GM12878 (cell line): Measurements from ENCODE around the gene CAPN10. TPM values are rescaled to one million over a fixed set of nuclear protein-coding genes. Genes with fewer than 3 reads are reported as not detected.

Experiments used
- ATAC-seq: fragments of 200-7000 bp; cut with Tn5 transposase; 3 replicates; pipeline ENCODE4 v1.9.1; 2020; ENCODE audit warnings: mild to moderate bottlenecking, moderate library complexity
- BruUV-seq: library from RNA; stranded (reverse); fragments of 400-500 nt; replicated peaks from 2 replicates; lab custom pipeline; 2021; lab: Mats Ljungman, UMichigan
- CTCF ChIA-PET: fragments of 300-600 bp; sonication (Branson Sonifier 250); formaldehyde crosslinking; extraction: SDS; loops from one replicate; lab custom pipeline; 2021; ENCODE audit warnings: inconsistent platforms; lab: Yijun Ruan, JAX
- POLR2A ChIA-PET: fragments of 350-600 bp; formaldehyde crosslinking; extraction: SDS; loops from one replicate; lab custom pipeline; 2021; ENCODE audit warnings: inconsistent platforms; lab: Charles Lee
- RAD21 ChIA-PET: fragments of 300-600 bp; sonication (Branson Sonifier 250); formaldehyde crosslinking; loops from one replicate; lab custom pipeline; 2023; ENCODE audit warnings: antibody characterized with exemption; ENCODE audit not compliant: unreplicated experiment; lab: Charles Lee
- SMC1A ChIA-PET: fragments of 300-600 bp; sonication (Branson Sonifier 250); formaldehyde crosslinking; loops from one replicate; lab custom pipeline; 2023; ENCODE audit not compliant: unreplicated experiment, uncharacterized antibody; lab: Charles Lee
- DNase-seq: peaks from one replicate; pipeline ENCODE4 v3.0.0-alpha.2; 2011; ENCODE audit warnings: low read depth, low spot score
- FAIRE-seq: peaks from 3 replicates; lab custom pipeline; 2011; peaks lifted over from hg19 to GRCh38; lab: Jason Lieb, UNC
- H2AFZ ChIP-seq: 2 replicates; pipeline ENCODE4 v1.6.0; 2011; ENCODE audit warnings: low read depth, low read length, control low read depth; ENCODE audit not compliant: control insufficient read depth
- H3K27ac ChIP-seq: 2 replicates; pipeline ENCODE4 v1.5.1; 2011; ENCODE audit warnings: control low read depth; ENCODE audit not compliant: control insufficient read depth, insufficient read depth
- H3K27me3 ChIP-seq, 2 experiments: replicated peaks in 1 of 2; 2 replicates each; pipeline versions ENCODE4 v1.6.0 to v1.6.1; 2011; ENCODE audit warnings: low read length in 1 of 2; ENCODE audit not compliant: control insufficient read depth in 2 of 2, insufficient read depth in 2 of 2
- H3K36me3 ChIP-seq, 2 experiments: 2 replicates each; pipeline ENCODE4 v1.5.1; 2011; ENCODE audit warnings: low read length in 1 of 2; ENCODE audit not compliant: control insufficient read depth in 2 of 2, insufficient read depth in 2 of 2
- H3K4me1 ChIP-seq: 2 replicates; pipeline ENCODE4 v1.6.1; 2011; ENCODE audit warnings: mild to moderate bottlenecking, low read length, moderate library complexity, mixed read lengths; ENCODE audit not compliant: control insufficient read depth, insufficient read depth
- H3K4me2 ChIP-seq: 2 replicates; pipeline ENCODE4 v1.6.0; 2011; ENCODE audit warnings: control low read depth; ENCODE audit not compliant: control insufficient read depth, insufficient read depth
- H3K4me3 ChIP-seq: fragments of 200-600 bp; sonication (generic); 2 replicates; pipeline ENCODE4 v1.5.1; 2016
- H3K79me2 ChIP-seq: 2 replicates; pipeline ENCODE4 v1.6.0; 2011; ENCODE audit warnings: low read length; ENCODE audit not compliant: control insufficient read depth, insufficient read depth
- H3K9ac ChIP-seq: 2 replicates; pipeline ENCODE4 v1.8.0; 2011; ENCODE audit warnings: low read length, control low read depth, mixed read lengths; ENCODE audit not compliant: control insufficient read depth, insufficient read depth
- H3K9me3 ChIP-seq: replicated peaks from 3 replicates; pipeline ENCODE4 v1.5.1; 2011; ENCODE audit warnings: mild to moderate bottlenecking, low read length; ENCODE audit not compliant: control insufficient read depth, insufficient read depth
- H4K20me1 ChIP-seq: 2 replicates; pipeline ENCODE4 v1.6.0; 2011; ENCODE audit not compliant: control insufficient read depth, insufficient read depth
- GATAD2B ChIP-seq: fragments of 450-650 bp; conservative IDR thresholded peaks from 2 replicates; pipeline ENCODE4 v1.6.1; 2017; ENCODE audit warnings: low read depth, mild to moderate bottlenecking, moderate library complexity
- RAD21 ChIP-seq: IDR thresholded peaks from 2 replicates; pipeline ENCODE4 v1.6.1; 2011; ENCODE audit warnings: mild to moderate bottlenecking, low read depth, low read length, moderate library complexity; ENCODE audit not compliant: insufficient read depth
- SIX5 ChIP-seq: IDR thresholded peaks from 2 replicates; pipeline ENCODE4 v1.6.1; 2011; ENCODE audit warnings: mild to moderate bottlenecking, low read depth, low read length, moderate library complexity; ENCODE audit not compliant: severe bottlenecking
- ZNF384 ChIP-seq: IDR thresholded peaks from 2 replicates; pipeline ENCODE4 v1.6.1; 2012; ENCODE audit warnings: low read depth, mild to moderate bottlenecking, low read length, improper control_type of control experiment, borderline replicate concordance
- WGBS: methylation state at CpG from one replicate; pipeline ENCODE4 v1.1.6; 2016; ENCODE audit warnings: low lambda C conversion rate; ENCODE audit not compliant: insufficient replicate concordance, insufficient coverage; ENCODE audit errors: missing lambda C conversion rate; 5-methylcytosine and 5-hydroxymethylcytosine counted together
- in situ Hi-C: fragments of 300-500 bp; cut with MboI; formaldehyde crosslinking; loops from 9 replicates; pipeline ENCODE4 v1.14.3; 2018; ENCODE audit warnings: mixed read lengths
- intact Hi-C: fragments of 100-400 bp; cut with micrococcal nuclease; formaldehyde crosslinking; loops from one replicate; pipeline ENCODE4 v1.14.2; 2022; ENCODE audit not compliant: unreplicated experiment
- polyA plus RNA-seq, 11 experiments: library from polyadenylated mRNA; depleted of rRNA in 4 of 11; unstranded in 6 of 11; stranded (reverse) in 5 of 11; fragments of >200 nt; fragmentation: Nextera tagmentation in 4 of 11; fragmentation: Illumina TruSeq in 1 of 11; extraction: Ambion mirVana in 4 of 11; extraction: Trizol in 1 of 11; gene quantifications; 1 replicate in 1 of 11; 2 replicates in 10 of 11; pipeline versions ENCODE4 v1.2.1 to v1.2.3, GENCODE V29; 2011 to 2016; ENCODE audit warnings: inconsistent platforms in 2 of 11, missing spikeins in 2 of 11, low read depth in 1 of 11
- total RNA-seq, 4 experiments: library from RNA; depleted of rRNA in 3 of 4; stranded (reverse); fragments of >200 nt in 3 of 4; fragmentation: Illumina TruSeq in 1 of 4; extraction: Trizol in 1 of 4; gene quantifications; 2 replicates each; pipeline versions ENCODE4 v1.2.1 to v1.2.3, GENCODE V29; 2013 to 2021

Gene CAPN10
- total and polyA plus RNA-seq, 10 of the 15 experiments (the other 5 are each of a cell fraction or from before 2014, with no cell fraction given), result 0.37 to 40.6 (median 17.5) TPM

GRCh38 chr2:240573516-240574385 is 12.8 kb upstream of the CAPN10 start:
- whole genome bisulfite sequencing, result 90% methylated on average over 36 of the region's 37 CpGs
- TF ChIP-seq ZNF384 (no peak), SIX5 (no peak), RAD21 (no peak), GATAD2B (no peak)
- H4K20me1 ChIP-seq, result no peaks in the 10 kb centered on the region; the same call in 1 of the 2 replicates
- H3K9ac ChIP-seq, result no peak overlapping the region
- H3K4me1 ChIP-seq, result peaks cover 16% of the 10 kb centered on the region
- no TSS peak for BruUV-seq
- H2AFZ ChIP-seq, result no peak overlapping the region
- no peak overlapping the region for H3K27ac ChIP-seq
- FAIRE-seq (no peak), ATAC-seq (no peak), DNase-seq (no peak)
- no peak overlapping the region for H3K4me2 ChIP-seq
- intact Hi-C loops (no loop called here), in situ Hi-C loops (no loop called here)
- H3K4me3 ChIP-seq, result no peak overlapping the region
- H3K27me3 ChIP-seq, result no peaks in the 10 kb centered on the region
- SMC1A ChIA-PET, result no interaction called here
- H3K36me3 ChIP-seq, result peaks cover 0 to 7% of the 10 kb centered on the region in 2 experiments; a peak in 3 of 4 replicates
- RAD21 ChIA-PET, result no interaction called here
- POLR2A ChIA-PET, result interaction anchor here (0.6 kb wide), 1 partner anchor 46 kb away, joined by 3 read pairs; no protein-coding TSS in a partner anchor
- no peaks in the 10 kb centered on the region for H3K9me3 ChIP-seq
- peaks cover 17% of the 10 kb centered on the region for H3K79me2 ChIP-seq
- CTCF ChIA-PET, result interaction anchor here (0.6 to 1.4 kb wide), 2 partner anchors 12 to 13 kb away, joined by 3 read pairs; no protein-coding TSS in a partner anchor
